Testis (tissue), 3 donors: ENCODE results near the gene TRAPPC3. TPM values are rescaled to one million over a fixed set of nuclear protein-coding genes. Genes with fewer than 3 reads are reported as not detected.

Source experiments
- DNase-seq: peaks from one replicate; pipeline ENCODE4 v3.0.0-alpha.2; 2019
- H3K27ac ChIP-seq, 2 donors: fragments of 200-600 bp; sonication (generic); one replicate each; pipeline ENCODE4 v1.5.1; 2019
- H3K27me3 ChIP-seq: fragments of 200-600 bp; sonication (generic); one replicate; pipeline ENCODE4 v1.5.1; 2019
- H3K36me3 ChIP-seq: fragments of 200-600 bp; sonication (generic); one replicate; pipeline ENCODE4 v1.5.1; 2017; ENCODE audit warnings: low read depth; ENCODE audit errors: missing control alignments
- H3K4me1 ChIP-seq: fragments of 200-600 bp; sonication (generic); one replicate; pipeline ENCODE4 v1.5.1; 2019
- H3K4me3 ChIP-seq, 2 donors: fragments of 200-600 bp; sonication (generic); one replicate each; pipeline ENCODE4 v1.5.1; 2017 to 2019
- H3K9me3 ChIP-seq: fragments of 200-600 bp; sonication (generic); one replicate; pipeline ENCODE4 v1.5.1; 2017
- POLR2A ChIP-seq: fragments of 450-650 bp; IDR thresholded peaks from one replicate; pipeline ENCODE4 v1.6.1; 2017; ENCODE audit warnings: antibody characterized with exemption, mild to moderate bottlenecking, moderate library complexity
- WGBS, 2 donors: methylation state at CpG; one replicate each; pipeline ENCODE4 v1.1.5; 2018; 5-methylcytosine and 5-hydroxymethylcytosine counted together
- intact Hi-C: fragments of 100-400 bp; cut with DNase I; formaldehyde crosslinking; loops from one replicate; pipeline ENCODE4 v1.15.1; 2023; ENCODE audit warnings: low total_unique reads
- polyA plus RNA-seq: library from polyadenylated mRNA; stranded (reverse); fragments of 350-450 nt; fragmentation: Illumina TruSeq; extraction: RNeasy Lipid Tissue Mini Kit (QIAGEN cat#74804); gene quantifications from one replicate; pipeline ENCODE4 v1.2.3, GENCODE V29; 2014; ENCODE audit warnings: low read depth, low replicate concordance; ENCODE audit not compliant: insufficient read depth
- total RNA-seq, 2 donors: library from RNA; depleted of rRNA; stranded (reverse); fragments of >200 nt; gene quantifications; one replicate each; pipeline ENCODE4 v1.2.3, GENCODE V29; 2016
- TF ChIP-seq, protein P1 (sequence below), 3 experiments: fragments of 450-650 bp in 2 of 3; fragments of 200-600 bp in 1 of 3; sonication (generic) in 1 of 3; IDR thresholded peaks; one replicate each; pipeline ENCODE4 v1.5.1; 2016 to 2019; ENCODE audit warnings: antibody characterized with exemption in 3 of 3, mild to moderate bottlenecking in 2 of 3, moderate library complexity in 1 of 3

The TRAPPC3 gene
- total and polyA plus RNA-seq, 3 donors from 2014 or later: 109 to 146 (median 111) TPM

- no peak overlapping the region for H3K4me3 ChIP-seq
- no peaks in the 10 kb centered on the region for H3K36me3 ChIP-seq
- intact Hi-C loops: no loop called here
- no peak overlapping the region for H3K27ac ChIP-seq
- H3K27me3 ChIP-seq: no peaks in the 10 kb centered on the region
- no peak for TF ChIP-seq POLR2A
- TF ChIP-seq, protein P1, sequence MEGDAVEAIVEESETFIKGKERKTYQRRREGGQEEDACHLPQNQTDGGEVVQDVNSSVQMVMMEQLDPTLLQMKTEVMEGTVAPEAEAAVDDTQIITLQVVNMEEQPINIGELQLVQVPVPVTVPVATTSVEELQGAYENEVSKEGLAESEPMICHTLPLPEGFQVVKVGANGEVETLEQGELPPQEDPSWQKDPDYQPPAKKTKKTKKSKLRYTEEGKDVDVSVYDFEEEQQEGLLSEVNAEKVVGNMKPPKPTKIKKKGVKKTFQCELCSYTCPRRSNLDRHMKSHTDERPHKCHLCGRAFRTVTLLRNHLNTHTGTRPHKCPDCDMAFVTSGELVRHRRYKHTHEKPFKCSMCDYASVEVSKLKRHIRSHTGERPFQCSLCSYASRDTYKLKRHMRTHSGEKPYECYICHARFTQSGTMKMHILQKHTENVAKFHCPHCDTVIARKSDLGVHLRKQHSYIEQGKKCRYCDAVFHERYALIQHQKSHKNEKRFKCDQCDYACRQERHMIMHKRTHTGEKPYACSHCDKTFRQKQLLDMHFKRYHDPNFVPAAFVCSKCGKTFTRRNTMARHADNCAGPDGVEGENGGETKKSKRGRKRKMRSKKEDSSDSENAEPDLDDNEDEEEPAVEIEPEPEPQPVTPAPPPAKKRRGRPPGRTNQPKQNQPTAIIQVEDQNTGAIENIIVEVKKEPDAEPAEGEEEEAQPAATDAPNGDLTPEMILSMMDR (IDR thresholded peaks at IDR 0.05): no peak
- H3K9me3 ChIP-seq: no peaks in the 10 kb centered on the region
- peaks cover 3% of the 10 kb centered on the region for H3K4me1 ChIP-seq
- DNase-seq: no peak
- WGBS, 2 donors: 65 to 72% methylated on average over 5 of the region's 5 CpGs
Observed at GRCh38 chr1:36114371-36114770, 34.9 kb downstream of the TRAPPC3 start.

- Histone ChIP-seq H3K9me3 (no peaks in the 10 kb centered on the region), H3K27ac (no peak overlapping the region), H3K27me3 (no peaks in the 10 kb centered on the region), H3K4me1 (no peaks in the 10 kb centered on the region), H3K36me3 (no peaks in the 10 kb centered on the region), H3K4me3 (no peak overlapping the region)
- DNase-seq: no peak
- 92 to 93% methylated on average over 9 of the region's 9 CpGs for WGBS, 2 donors
- TF ChIP-seq, protein P1 (IDR thresholded peaks at IDR 0.05): no peak
- TF ChIP-seq POLR2A: no peak
- intact Hi-C loops: no loop called here
Observed at GRCh38 chr1:36112823-36113222, 36.5 kb downstream of the TRAPPC3 start.

- Histone ChIP-seq H3K4me3 (no peak overlapping the region), H3K4me1 (no peaks in the 10 kb centered on the region), H3K36me3 (no peaks in the 10 kb centered on the region), H3K27ac (no peak overlapping the region), H3K9me3 (no peaks in the 10 kb centered on the region), H3K27me3 (no peaks in the 10 kb centered on the region)
- intact Hi-C loops: no loop called here
- no peak for DNase-seq
- TF ChIP-seq, protein P1 (IDR thresholded peaks at IDR 0.05): no peak
- TF ChIP-seq POLR2A: no peak
- 72 to 76% methylated on average over 4 of the region's 4 CpGs for WGBS, 2 donors
Observed at GRCh38 chr1:36111151-36111550, 38.1 kb downstream of the TRAPPC3 start.

DNA sequence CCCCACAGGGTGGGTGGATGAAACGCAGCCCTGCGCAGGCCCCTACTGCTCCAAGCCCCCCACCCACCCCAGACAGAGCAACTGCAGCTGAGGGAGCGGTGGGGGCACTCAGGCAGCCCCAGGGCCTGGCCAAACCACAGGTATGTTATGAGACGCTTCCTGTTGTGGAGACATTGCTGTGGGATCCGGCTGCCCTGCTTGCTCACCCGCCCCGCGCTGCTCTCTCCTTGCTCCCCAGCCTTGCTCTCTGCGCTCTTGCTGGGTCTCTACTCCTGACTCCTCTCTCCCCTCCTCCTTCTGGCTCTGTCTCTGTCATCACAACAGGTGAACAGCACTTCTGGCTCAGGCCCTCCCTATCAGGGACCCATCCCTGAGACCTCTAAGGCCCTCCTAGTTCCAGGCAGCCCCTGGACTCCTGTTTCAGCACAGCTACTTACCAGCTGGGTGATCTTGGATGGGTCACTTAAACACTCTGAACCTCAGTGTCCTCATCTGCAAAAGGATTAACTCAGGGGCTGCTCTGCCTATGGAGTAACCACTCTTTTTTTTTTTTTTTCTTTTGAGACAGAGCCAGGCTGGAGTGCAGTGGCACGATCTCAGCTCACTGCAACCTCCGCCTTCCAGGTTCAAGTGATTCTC lies 40.1 kb downstream of the TRAPPC3 start:
- intact Hi-C loops: no loop called here
- DNase-seq: no peak
- Histone ChIP-seq H3K27me3 (no peaks in the 10 kb centered on the region), H3K27ac (no peak overlapping the region), H3K9me3 (no peaks in the 10 kb centered on the region), H3K4me3 (no peak overlapping the region), H3K36me3 (no peaks in the 10 kb centered on the region), H3K4me1 (no peaks in the 10 kb centered on the region)
- 86 to 94% methylated on average over 11 of the region's 11 CpGs for WGBS, 2 donors
- TF ChIP-seq, protein P1 (IDR thresholded peaks at IDR 0.05): no peak
- TF ChIP-seq POLR2A: no peak

- H3K27me3 ChIP-seq: no peaks in the 10 kb centered on the region
- TF ChIP-seq, protein P1 (IDR thresholded peaks at IDR 0.05): no peak
- no peak for TF ChIP-seq POLR2A
- H3K9me3 ChIP-seq: no peaks in the 10 kb centered on the region
- 88 to 91% methylated on average over 13 to 14 of the region's 14 CpGs for WGBS, 2 donors
- intact Hi-C loops: no loop called here
- H3K4me1 ChIP-seq: no peaks in the 10 kb centered on the region
- no peak for DNase-seq
- no peak overlapping the region for H3K4me3 ChIP-seq
- no peaks in the 10 kb centered on the region for H3K36me3 ChIP-seq
- H3K27ac ChIP-seq: no peak overlapping the region
Observed at GRCh38 chr1:36108314-36108713, 41.0 kb downstream of the TRAPPC3 start.
